Thoracic aorta (tissue), 2 donors: ENCODE measurements around the gene LMLN. TPM values are rescaled to one million over a fixed set of nuclear protein-coding genes. Genes with fewer than 3 reads are reported as not detected.
"Not testable (repeated sequence)": the region's sequence is repeated elsewhere in the genome, so short reads cannot be mapped to it uniquely, and the experiment has no call there.

ENCODE experiments used
- ATAC-seq: fragments of 150-250 bp; one replicate; pipeline ENCODE4 v1.8.0; 2017; ENCODE audit warnings: low read depth; ENCODE audit not compliant: insufficient number of reproducible peaks, low FRiP score
- DNase-seq: peaks from one replicate; pipeline ENCODE4 v3.0.0-alpha.2; 2020; ENCODE audit warnings: low spot score
- H3K27ac ChIP-seq, 2 donors: fragments of 200-600 bp; sonication (generic); 1 replicate in 1 of 2; 2 replicates in 1 of 2; pipeline ENCODE4 v1.5.1; 2016; ENCODE audit warnings: mild to moderate bottlenecking in 2 of 2, moderate library complexity in 2 of 2
- H3K27me3 ChIP-seq: fragments of 200-600 bp; sonication (generic); replicated peaks from 2 replicates; pipeline ENCODE4 v1.6.0; 2016; ENCODE audit warnings: mild to moderate bottlenecking; ENCODE audit not compliant: insufficient read depth
- H3K36me3 ChIP-seq: fragments of 200-600 bp; sonication (generic); one replicate; pipeline ENCODE4 v1.5.1; 2016
- H3K4me1 ChIP-seq, 2 donors: fragments of 200-600 bp; sonication (generic); 1 replicate in 1 of 2; 2 replicates in 1 of 2; pipeline versions ENCODE4 v1.5.1 to v1.6.0; 2016; ENCODE audit warnings: low read depth in 2 of 2, mild to moderate bottlenecking in 1 of 2; ENCODE audit not compliant: control insufficient read depth in 1 of 2
- H3K4me3 ChIP-seq: fragments of 200-600 bp; sonication (generic); 2 replicates; pipeline ENCODE4 v1.5.1; 2016; ENCODE audit warnings: mild to moderate bottlenecking
- H3K9me3 ChIP-seq: fragments of 200-600 bp; sonication (generic); 2 replicates; pipeline ENCODE4 v1.5.1; 2016
- total RNA-seq, 2 donors: library from RNA; depleted of rRNA; stranded (reverse); fragments of >200 nt; gene quantifications; one replicate each; pipeline versions ENCODE4 v1.1.0 to v1.2.3, GENCODE V29; 2016
- TF ChIP-seq, protein P1 (sequence below): fragments of 200-600 bp; sonication (generic); IDR thresholded peaks from one replicate; pipeline ENCODE4 v1.5.1; 2019; ENCODE audit warnings: antibody characterized with exemption

The LMLN gene, protein sequence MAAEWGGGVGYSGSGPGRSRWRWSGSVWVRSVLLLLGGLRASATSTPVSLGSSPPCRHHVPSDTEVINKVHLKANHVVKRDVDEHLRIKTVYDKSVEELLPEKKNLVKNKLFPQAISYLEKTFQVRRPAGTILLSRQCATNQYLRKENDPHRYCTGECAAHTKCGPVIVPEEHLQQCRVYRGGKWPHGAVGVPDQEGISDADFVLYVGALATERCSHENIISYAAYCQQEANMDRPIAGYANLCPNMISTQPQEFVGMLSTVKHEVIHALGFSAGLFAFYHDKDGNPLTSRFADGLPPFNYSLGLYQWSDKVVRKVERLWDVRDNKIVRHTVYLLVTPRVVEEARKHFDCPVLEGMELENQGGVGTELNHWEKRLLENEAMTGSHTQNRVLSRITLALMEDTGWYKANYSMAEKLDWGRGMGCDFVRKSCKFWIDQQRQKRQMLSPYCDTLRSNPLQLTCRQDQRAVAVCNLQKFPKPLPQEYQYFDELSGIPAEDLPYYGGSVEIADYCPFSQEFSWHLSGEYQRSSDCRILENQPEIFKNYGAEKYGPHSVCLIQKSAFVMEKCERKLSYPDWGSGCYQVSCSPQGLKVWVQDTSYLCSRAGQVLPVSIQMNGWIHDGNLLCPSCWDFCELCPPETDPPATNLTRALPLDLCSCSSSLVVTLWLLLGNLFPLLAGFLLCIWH
- 1 to 10 TPM; 1.2 to 4.1 TPM for total RNA-seq

DNA sequence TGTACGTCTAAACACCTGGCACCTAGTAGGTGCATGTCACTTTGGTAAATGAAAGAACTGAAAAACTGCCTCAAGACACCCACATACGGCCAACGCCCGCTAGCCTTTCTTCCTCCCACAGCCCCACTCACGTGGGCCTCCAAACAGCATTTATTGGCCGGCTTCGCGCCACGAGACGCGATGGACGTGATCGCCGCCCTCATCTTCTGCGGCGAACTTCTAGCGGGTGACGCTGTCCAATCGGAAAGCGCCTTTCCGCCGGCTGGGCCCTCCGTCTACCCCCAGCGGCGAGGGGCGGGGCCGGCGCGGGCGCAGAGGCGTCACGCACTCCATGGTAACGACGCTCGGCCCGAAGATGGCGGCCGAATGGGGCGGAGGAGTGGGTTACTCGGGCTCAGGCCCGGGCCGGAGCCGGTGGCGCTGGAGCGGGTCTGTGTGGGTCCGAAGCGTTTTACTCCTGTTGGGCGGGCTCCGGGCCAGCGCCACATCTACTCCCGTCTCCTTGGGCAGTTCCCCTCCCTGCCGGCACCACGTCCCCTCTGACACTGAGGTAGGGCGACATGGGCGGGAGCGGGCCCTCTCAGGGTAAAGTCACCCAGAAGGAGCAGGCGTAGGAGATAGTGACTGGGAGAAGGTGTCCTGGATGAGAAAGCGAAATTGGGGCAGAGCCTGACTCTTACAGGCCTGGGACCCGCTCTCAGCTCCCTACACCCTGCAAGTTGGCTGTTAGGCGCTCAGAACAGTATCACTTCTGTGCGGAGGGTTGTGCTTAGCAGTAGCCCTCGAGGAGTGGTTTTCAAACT, at the start of gene LMLN:
TSS of gene LMLN (plus strand) at position 327 of the 803 bp plus-strand sequence. CDS start at position 356, 29 bp downstream.
- H3K27me3 ChIP-seq, result no peaks in the 10 kb centered on the region
- H3K4me3 ChIP-seq, result peak within 1 kb of the TSS; percentile 78
- peaks cover 10% of the 10 kb centered on the region for H3K36me3 ChIP-seq
- peak within 1 kb of the TSS; percentile 65 to 80 for H3K27ac ChIP-seq
- H3K4me1 ChIP-seq, result peaks cover 7 to 18% of the 10 kb centered on the region in 2 donors
- TF ChIP-seq, protein P1, sequence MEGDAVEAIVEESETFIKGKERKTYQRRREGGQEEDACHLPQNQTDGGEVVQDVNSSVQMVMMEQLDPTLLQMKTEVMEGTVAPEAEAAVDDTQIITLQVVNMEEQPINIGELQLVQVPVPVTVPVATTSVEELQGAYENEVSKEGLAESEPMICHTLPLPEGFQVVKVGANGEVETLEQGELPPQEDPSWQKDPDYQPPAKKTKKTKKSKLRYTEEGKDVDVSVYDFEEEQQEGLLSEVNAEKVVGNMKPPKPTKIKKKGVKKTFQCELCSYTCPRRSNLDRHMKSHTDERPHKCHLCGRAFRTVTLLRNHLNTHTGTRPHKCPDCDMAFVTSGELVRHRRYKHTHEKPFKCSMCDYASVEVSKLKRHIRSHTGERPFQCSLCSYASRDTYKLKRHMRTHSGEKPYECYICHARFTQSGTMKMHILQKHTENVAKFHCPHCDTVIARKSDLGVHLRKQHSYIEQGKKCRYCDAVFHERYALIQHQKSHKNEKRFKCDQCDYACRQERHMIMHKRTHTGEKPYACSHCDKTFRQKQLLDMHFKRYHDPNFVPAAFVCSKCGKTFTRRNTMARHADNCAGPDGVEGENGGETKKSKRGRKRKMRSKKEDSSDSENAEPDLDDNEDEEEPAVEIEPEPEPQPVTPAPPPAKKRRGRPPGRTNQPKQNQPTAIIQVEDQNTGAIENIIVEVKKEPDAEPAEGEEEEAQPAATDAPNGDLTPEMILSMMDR, result no peak
- peak; percentile 89 for ATAC-seq
- H3K9me3 ChIP-seq, result no peaks in the 10 kb centered on the region
- peak; percentile 82 for DNase-seq

DNA sequence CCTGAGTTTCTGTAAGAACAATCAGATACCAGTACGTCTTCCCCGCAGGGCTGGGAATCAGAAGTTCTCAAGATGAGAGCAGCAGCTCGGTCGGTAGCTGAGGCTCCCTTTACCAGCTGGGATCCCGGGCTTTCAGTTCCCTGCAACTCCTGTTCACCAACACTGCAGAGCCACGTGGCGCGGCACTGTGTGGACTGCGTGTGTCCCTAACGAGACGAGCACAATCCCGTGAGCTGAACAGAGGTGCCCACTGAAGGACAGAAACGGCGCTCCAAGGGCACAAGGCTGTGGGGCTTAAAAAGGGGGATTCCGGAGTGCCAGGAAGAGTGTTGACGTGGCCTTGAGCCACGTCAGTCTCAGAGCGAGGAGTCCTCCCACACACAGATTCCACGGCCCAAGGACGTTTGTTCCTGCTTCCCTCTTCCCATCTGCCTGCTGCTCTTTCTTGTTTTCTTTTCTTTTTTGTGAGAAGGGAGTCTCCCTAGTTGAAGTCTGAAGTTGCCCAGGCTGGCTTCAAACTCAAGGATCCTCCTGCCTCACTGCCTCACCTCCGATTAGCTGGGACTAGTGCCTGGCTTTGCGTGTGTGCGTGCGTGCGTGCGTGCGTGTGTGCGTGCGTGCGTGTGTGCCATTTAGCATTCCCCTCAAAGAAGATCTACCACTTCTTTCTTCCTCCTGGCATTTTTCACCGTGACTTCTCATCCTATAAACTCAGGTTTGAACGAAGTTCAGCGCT, 47.1 kb upstream of the LMLN start:
- H3K27ac ChIP-seq, result no peak overlapping the region
- ATAC-seq, result no peak

DNA sequence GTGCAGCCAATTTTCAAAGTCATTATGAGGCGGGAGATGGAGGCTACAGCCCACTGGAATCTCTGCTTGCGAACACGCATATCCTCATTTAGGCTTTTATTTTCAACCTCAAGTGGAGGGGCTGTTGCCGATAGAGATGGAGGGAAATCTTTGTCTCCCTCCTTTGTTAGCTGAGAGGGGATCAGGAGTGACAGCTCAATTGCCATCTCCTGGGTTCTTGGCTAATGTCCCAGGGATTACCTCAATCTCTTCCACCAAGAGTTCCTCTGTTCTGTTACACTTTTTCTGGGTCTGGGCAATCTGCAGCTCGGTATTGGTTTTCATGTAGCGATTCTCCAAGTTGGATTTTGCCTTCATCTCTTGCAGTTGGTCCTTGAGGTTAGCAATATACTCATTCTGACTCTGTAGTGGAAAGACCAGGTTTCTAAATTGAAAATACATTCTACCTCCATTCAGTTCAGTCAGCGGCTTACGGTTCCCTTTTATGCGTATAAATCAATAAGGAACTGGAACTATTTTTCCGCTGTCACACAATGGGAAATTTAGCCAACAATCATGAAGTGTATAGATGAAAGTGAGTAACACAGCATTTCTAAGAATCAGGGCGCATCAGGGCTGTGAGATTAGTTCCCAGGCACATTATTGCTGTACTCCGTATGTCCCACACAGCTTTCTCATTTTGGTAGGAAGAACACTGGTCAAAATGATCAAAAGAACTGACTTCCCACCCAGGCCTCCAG, 46.2 kb upstream of the LMLN start:
- TF ChIP-seq, protein P1, result no peak
- H3K9me3 ChIP-seq, result no peaks in the 10 kb centered on the region
- DNase-seq (no peak), ATAC-seq (no peak)
- H3K27me3 ChIP-seq, result no peaks in the 10 kb centered on the region
- H3K4me3 ChIP-seq, result no peak overlapping the region
- no peak overlapping the region for H3K27ac ChIP-seq
- no peaks in the 10 kb centered on the region for H3K36me3 ChIP-seq
- no peaks in the 10 kb centered on the region for H3K4me1 ChIP-seq

More for the DNA sequence above, 47.1 kb upstream of the LMLN start:
- DNase-seq, result no peak
- Histone ChIP-seq H3K27me3 (no peaks in the 10 kb centered on the region), H3K36me3 (no peaks in the 10 kb centered on the region), H3K9me3 (no peaks in the 10 kb centered on the region), H3K4me3 (no peak overlapping the region), H3K4me1 (no peaks in the 10 kb centered on the region)
- TF ChIP-seq, protein P1, result no peak

DNA sequence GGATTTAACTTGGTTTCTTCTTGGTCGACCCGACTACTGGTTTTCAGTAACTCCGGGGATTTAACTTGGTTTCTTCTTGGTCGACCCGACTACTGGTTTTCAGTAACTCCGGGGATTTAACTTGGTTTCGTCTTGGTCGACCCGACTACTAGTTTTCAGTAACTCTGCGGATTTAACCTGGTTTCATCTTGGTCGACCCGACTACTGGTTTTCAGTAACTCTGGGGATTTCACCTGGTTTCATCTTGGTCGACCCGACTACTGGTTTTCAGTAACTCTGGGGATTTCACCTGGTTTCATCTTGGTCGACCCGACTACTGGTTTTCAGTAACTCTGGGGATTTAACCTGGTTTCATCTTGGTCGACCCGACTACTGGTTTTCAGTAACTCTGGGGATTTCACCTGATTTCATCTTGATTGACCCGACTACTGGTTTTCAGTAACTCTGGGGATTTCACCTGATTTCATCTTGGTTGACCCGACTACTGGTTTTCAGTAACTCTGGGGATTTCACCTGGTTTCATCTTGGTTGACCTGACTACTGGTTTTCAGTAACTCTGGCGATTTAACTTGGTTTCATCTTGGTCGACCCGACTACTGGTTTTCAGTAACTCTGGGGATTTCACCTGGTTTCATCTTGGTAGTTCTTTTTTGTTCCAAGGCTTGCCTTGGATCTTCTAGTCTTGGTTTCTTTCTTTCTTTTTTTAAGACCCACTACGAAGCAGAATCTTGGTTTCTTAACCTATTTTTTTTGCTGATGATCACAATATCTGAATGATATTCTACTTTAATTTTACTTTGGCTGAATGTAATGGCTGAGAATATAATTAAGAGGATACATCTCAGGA, 38.4 kb upstream of the LMLN start:
- not testable (repeated sequence) for DNase-seq, H3K4me1 ChIP-seq, H3K27ac ChIP-seq, H3K36me3 ChIP-seq, H3K9me3 ChIP-seq, H3K27me3 ChIP-seq, H3K4me3 ChIP-seq, ATAC-seq
